GM12878 (cell line): ENCODE data around the gene COL4A3.
"Not testable (repeated sequence)": the region's sequence is repeated elsewhere in the genome, so short reads cannot be mapped to it uniquely, and the experiment has no call there.

Experiments
- ATF2 ChIP-seq: IDR thresholded peaks from 2 replicates; pipeline ENCODE4 v1.6.1; 2012; ENCODE audit warnings: low read length, inconsistent platforms
- CTCF ChIP-seq, 3 experiments: IDR thresholded peaks in 2 of 3; conservative IDR thresholded peaks in 1 of 3; 2 replicates each; pipeline ENCODE4 v1.5.1; 2011; ENCODE audit warnings: low read depth in 3 of 3, low read length in 3 of 3, mild to moderate bottlenecking in 3 of 3, control low read depth in 2 of 3, moderate library complexity in 2 of 3, inconsistent platforms in 1 of 3, mixed read lengths in 1 of 3; ENCODE audit not compliant: control insufficient read depth in 2 of 3, insufficient read depth in 1 of 3; ENCODE audit errors: extremely low read depth in 1 of 3
- EZH2 ChIP-seq: IDR thresholded peaks from 2 replicates; pipeline ENCODE4 v1.6.1; 2012; ENCODE audit warnings: low read depth, mild to moderate bottlenecking, control low read depth, inconsistent platforms, low read length, borderline replicate concordance; ENCODE audit not compliant: control insufficient read depth
- GATAD2B ChIP-seq: fragments of 450-650 bp; conservative IDR thresholded peaks from 2 replicates; pipeline ENCODE4 v1.6.1; 2017; ENCODE audit warnings: low read depth, mild to moderate bottlenecking, moderate library complexity
- HCFC1 ChIP-seq: fragments of 150-350 bp; IDR thresholded peaks from 2 replicates; pipeline ENCODE4 v1.6.1; 2014; ENCODE audit warnings: low read length
- MAX ChIP-seq: IDR thresholded peaks from 2 replicates; pipeline ENCODE4 v1.6.1; 2012; ENCODE audit warnings: low read depth, low read length, improper control_type of control experiment
- POLR2A ChIP-seq: IDR thresholded peaks from 2 replicates; pipeline ENCODE4 v1.6.1; 2011; ENCODE audit warnings: low read depth, mild to moderate bottlenecking, low read length
- POLR2AphosphoS5 ChIP-seq: IDR thresholded peaks from 2 replicates; pipeline ENCODE4 v1.6.1; 2011; ENCODE audit warnings: mild to moderate bottlenecking, low read length, inconsistent platforms
- SREBF2 ChIP-seq: IDR thresholded peaks from 2 replicates; pipeline ENCODE4 v1.6.1; 2012; ENCODE audit warnings: mild to moderate bottlenecking, low read length
- TAF1 ChIP-seq: IDR thresholded peaks from 2 replicates; pipeline ENCODE4 v1.6.1; 2011; ENCODE audit warnings: mild to moderate bottlenecking, low read depth, low read length, borderline replicate concordance
- ZNF274 ChIP-seq: IDR thresholded peaks from one replicate; pipeline ENCODE4 v1.8.0; 2011; ENCODE audit not compliant: insufficient read length, insufficient read depth
- TF ChIP-seq, protein P1 (sequence below): IDR thresholded peaks from 2 replicates; pipeline ENCODE4 v1.6.1; 2011; ENCODE audit warnings: mild to moderate bottlenecking, low read depth, low read length, moderate library complexity; ENCODE audit not compliant: insufficient replicate concordance

GRCh38 chr2:227171779-227172178, 7.4 kb downstream of the COL4A3 start:
- TF ChIP-seq TAF1; ATF2; MAX; EZH2; POLR2A; CTCF (IDR thresholded peaks at IDR 0.05 in 2 of 3, conservative IDR thresholded peaks at IDR 0.05 in 1 of 3; ENCODE audit: control insufficient read depth in 2 of 3, extremely low read depth in 1 of 3, insufficient read depth in 1 of 3, low read depth in 3 of 3, low read length in 3 of 3); HCFC1; GATAD2B; ZNF274; POLR2AphosphoS5; SREBF2: not testable (repeated sequence)
- TF ChIP-seq, protein P1, sequence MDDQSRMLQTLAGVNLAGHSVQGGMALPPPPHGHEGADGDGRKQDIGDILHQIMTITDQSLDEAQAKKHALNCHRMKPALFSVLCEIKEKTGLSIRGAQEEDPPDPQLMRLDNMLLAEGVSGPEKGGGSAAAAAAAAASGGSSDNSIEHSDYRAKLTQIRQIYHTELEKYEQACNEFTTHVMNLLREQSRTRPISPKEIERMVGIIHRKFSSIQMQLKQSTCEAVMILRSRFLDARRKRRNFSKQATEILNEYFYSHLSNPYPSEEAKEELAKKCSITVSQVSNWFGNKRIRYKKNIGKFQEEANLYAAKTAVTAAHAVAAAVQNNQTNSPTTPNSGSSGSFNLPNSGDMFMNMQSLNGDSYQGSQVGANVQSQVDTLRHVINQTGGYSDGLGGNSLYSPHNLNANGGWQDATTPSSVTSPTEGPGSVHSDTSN, result not testable (repeated sequence)
